H1 (cell line): Measurements from ENCODE around the gene PPP1CB. TPM values are rescaled to one million over a fixed set of nuclear protein-coding genes. Genes with fewer than 3 reads are reported as not detected.

ENCODE experiments used
- CTCF ChIA-PET: fragments of 300-600 bp; sonication (Branson Sonifier 250); formaldehyde crosslinking; loops from one replicate; lab custom pipeline; 2021; ENCODE audit not compliant: partially characterized antibody; lab: Charles Lee
- POLR2A ChIA-PET: fragments of 300-600 bp; sonication (Branson Sonifier 250); formaldehyde crosslinking; loops from one replicate; lab custom pipeline; 2021; ENCODE audit warnings: inconsistent platforms; ENCODE audit not compliant: partially characterized antibody; lab: Charles Lee
- DNase-seq, 2 experiments: peaks; one replicate each; pipeline versions ENCODE4 v3.0.0 to v3.0.0-alpha.2; 2010 to 2022; ENCODE audit warnings: low spot score in 2 of 2, low read depth in 1 of 2, mixed read lengths in 1 of 2
- FAIRE-seq: peaks from 2 replicates; lab custom pipeline; 2011; peaks lifted over from hg19 to GRCh38; lab: Jason Lieb, UNC
- H2AFZ ChIP-seq: 2 replicates; pipeline ENCODE4 v1.8.1; 2012; ENCODE audit warnings: low read length, inconsistent platforms
- H2AK5ac ChIP-seq: 2 replicates; pipeline ENCODE4 v1.6.1; 2013; ENCODE audit warnings: low read depth, low read length
- H2BK120ac ChIP-seq: replicated peaks from 2 replicates; pipeline ENCODE3; 2013; ENCODE audit warnings: low read depth, low read length, inconsistent platforms
- H2BK12ac ChIP-seq: 2 replicates; pipeline ENCODE4 v1.6.1; 2013; ENCODE audit warnings: low read depth, low read length
- H2BK15ac ChIP-seq: 2 replicates; pipeline ENCODE4 v1.6.1; 2013; ENCODE audit warnings: low read length
- H2BK20ac ChIP-seq: 2 replicates; pipeline ENCODE4 v1.6.1; 2013; ENCODE audit warnings: low read length
- H2BK5ac ChIP-seq: 2 replicates; pipeline ENCODE4 v1.6.1; 2013; ENCODE audit warnings: low read depth, low read length
- H3K14ac ChIP-seq: 2 replicates; pipeline ENCODE4 v1.6.1; 2013; ENCODE audit warnings: inconsistent platforms; ENCODE audit not compliant: insufficient read length
- H3K18ac ChIP-seq: 2 replicates; pipeline ENCODE4 v1.6.1; 2013; ENCODE audit warnings: low read length; ENCODE audit errors: extremely low read depth
- H3K23ac ChIP-seq: 2 replicates; pipeline ENCODE4 v1.6.1; 2013; ENCODE audit warnings: inconsistent platforms; ENCODE audit not compliant: insufficient read length
- H3K23me2 ChIP-seq: 2 replicates; pipeline ENCODE4 v1.6.1; 2013; ENCODE audit warnings: low read depth, low read length
- H3K27ac ChIP-seq: 2 replicates; pipeline ENCODE4 v1.6.1; 2011; ENCODE audit warnings: low read depth, low read length, inconsistent platforms
- H3K27me3 ChIP-seq, 4 experiments: replicated peaks in 1 of 4; 1 replicate in 1 of 4; 2 replicates in 3 of 4; pipeline versions ENCODE4 v1.6.1 to v1.8.1; 2011 to 2013; ENCODE audit warnings: low read length in 3 of 4, mild to moderate bottlenecking in 3 of 4, inconsistent platforms in 2 of 4, mixed read lengths in 2 of 4, moderate library complexity in 1 of 4; ENCODE audit not compliant: control insufficient read depth in 3 of 4, insufficient read depth in 3 of 4; ENCODE audit errors: extremely low read depth in 1 of 4
- H3K36me3 ChIP-seq, 4 experiments: 2 replicates each; pipeline versions ENCODE4 v1.6.1 to v1.8.1; 2011 to 2013; ENCODE audit warnings: mild to moderate bottlenecking in 4 of 4, low read length in 3 of 4, moderate library complexity in 2 of 4, control low read depth in 1 of 4, inconsistent platforms in 1 of 4; ENCODE audit not compliant: insufficient read depth in 4 of 4, control insufficient read depth in 2 of 4
- H3K4ac ChIP-seq: replicated peaks from 2 replicates; pipeline ENCODE3; 2013; ENCODE audit warnings: low read length, low read depth, mixed read lengths, inconsistent platforms; ENCODE audit not compliant: insufficient read length
- H3K4me1 ChIP-seq, 4 experiments: replicated peaks in 1 of 4; 1 replicate in 1 of 4; 2 replicates in 3 of 4; pipeline versions ENCODE4 v1.6.1 to v1.8.1; 2011 to 2013; ENCODE audit warnings: low read length in 3 of 4, inconsistent platforms in 2 of 4, mixed read lengths in 1 of 4; ENCODE audit not compliant: insufficient read depth in 4 of 4, control insufficient read depth in 3 of 4
- H3K4me2 ChIP-seq, 2 experiments: 2 replicates each; pipeline versions ENCODE4 v1.6.1 to v1.8.1; 2011 to 2013; ENCODE audit warnings: low read depth in 2 of 2, low read length in 2 of 2, control low read depth in 1 of 2, inconsistent platforms in 1 of 2, mild to moderate bottlenecking in 1 of 2; ENCODE audit not compliant: insufficient read depth in 1 of 2
- H3K4me3 ChIP-seq, 4 experiments: fragments of 200-600, 300-600 bp in 1 of 4; sonication (generic), shearing (Covaris generic), sonication (Bioruptor Twin) in 1 of 4; 2 replicates each; pipeline versions ENCODE4 v1.5.1 to v1.8.1; 2011 to 2016; ENCODE audit warnings: low read length in 4 of 4, low read depth in 3 of 4, control low read depth in 2 of 4, inconsistent platforms in 2 of 4, mild to moderate bottlenecking in 2 of 4, mixed read lengths in 1 of 4, moderate library complexity in 1 of 4; ENCODE audit not compliant: insufficient read depth in 2 of 4; ENCODE audit errors: extremely low read depth in 1 of 4
- H3K56ac ChIP-seq: replicated peaks from 2 replicates; pipeline ENCODE3; 2013; ENCODE audit warnings: low read depth, mild to moderate bottlenecking, mixed read lengths, low read length, inconsistent platforms; ENCODE audit not compliant: insufficient read length
- H3K79me1 ChIP-seq: 2 replicates; pipeline ENCODE4 v1.6.1; 2013; ENCODE audit warnings: low read depth, low read length, control low read depth
- H3K79me2 ChIP-seq, 2 experiments: 2 replicates each; pipeline versions ENCODE4 v1.6.1 to v1.8.1; 2012 to 2013; ENCODE audit warnings: low read length in 2 of 2, mild to moderate bottlenecking in 2 of 2, inconsistent platforms in 1 of 2; ENCODE audit not compliant: insufficient read depth in 2 of 2, control insufficient read depth in 1 of 2
- H3K9ac ChIP-seq, 4 experiments: replicated peaks in 1 of 4; 1 replicate in 1 of 4; 2 replicates in 3 of 4; pipeline versions ENCODE4 v1.6.1 to v1.8.1; 2011 to 2013; ENCODE audit warnings: low read depth in 3 of 4, low read length in 3 of 4, control low read depth in 2 of 4, mild to moderate bottlenecking in 2 of 4, moderate library complexity in 2 of 4, inconsistent platforms in 1 of 4; ENCODE audit errors: extremely low read depth in 1 of 4
- H3K9me3 ChIP-seq, 2 experiments: 2 replicates each; pipeline versions ENCODE4 v1.6.1 to v1.8.1; 2012 to 2013; ENCODE audit warnings: mild to moderate bottlenecking in 2 of 2, moderate library complexity in 2 of 2, control low read depth in 1 of 2, inconsistent platforms in 1 of 2, low read depth in 1 of 2, low read length in 1 of 2, mixed read lengths in 1 of 2; ENCODE audit not compliant: insufficient read depth in 2 of 2
- H4K20me1 ChIP-seq, 2 experiments: replicated peaks in 1 of 2; 2 replicates each; pipeline versions ENCODE3 to v1.8.1; 2011 to 2013; ENCODE audit warnings: inconsistent platforms in 2 of 2, low read length in 2 of 2, mild to moderate bottlenecking in 1 of 2; ENCODE audit not compliant: insufficient read depth in 2 of 2, control insufficient read depth in 1 of 2
- H4K5ac ChIP-seq: 2 replicates; pipeline ENCODE4 v1.6.1; 2013; ENCODE audit warnings: low read length, low read depth, mixed read lengths, inconsistent platforms; ENCODE audit not compliant: insufficient read length
- H4K8ac ChIP-seq: 2 replicates; pipeline ENCODE4 v1.8.0; 2013; ENCODE audit warnings: mild to moderate bottlenecking, moderate library complexity, low read length, inconsistent platforms; ENCODE audit not compliant: insufficient read depth; ENCODE audit errors: extremely low read depth
- H4K91ac ChIP-seq: replicated peaks from 2 replicates; pipeline ENCODE3; 2013; ENCODE audit warnings: low read length, mixed read lengths, inconsistent platforms; ENCODE audit not compliant: insufficient read length
- ASH2L ChIP-seq: fragments of 200-600, 300-600 bp; sonication (generic); IDR thresholded peaks from one replicate; pipeline ENCODE4 v1.7.1; 2017; ENCODE audit warnings: low read length
- BACH1 ChIP-seq: IDR thresholded peaks from 2 replicates; pipeline ENCODE4 v1.6.1; 2012; ENCODE audit warnings: low read length, improper control_type of control experiment
- BRCA1 ChIP-seq: IDR thresholded peaks from 2 replicates; pipeline ENCODE4 v1.6.1; 2012; ENCODE audit warnings: low read depth, low read length, improper control_type of control experiment
- EP300 ChIP-seq, 2 experiments: IDR thresholded peaks; 1 replicate in 1 of 2; 2 replicates in 1 of 2; pipeline ENCODE4 v1.6.1; 2011 to 2012; ENCODE audit warnings: low read depth in 2 of 2, low read length in 2 of 2, mild to moderate bottlenecking in 2 of 2, borderline replicate concordance in 1 of 2, inconsistent platforms in 1 of 2, moderate library complexity in 1 of 2
- FOSL1 ChIP-seq: IDR thresholded peaks from 2 replicates; pipeline ENCODE4 v1.6.1; 2011; ENCODE audit warnings: mild to moderate bottlenecking, low read depth, low read length, moderate library complexity; ENCODE audit not compliant: insufficient read depth
- GABPA ChIP-seq: IDR thresholded peaks from 2 replicates; pipeline ENCODE4 v1.6.1; 2011; ENCODE audit warnings: mild to moderate bottlenecking, low read length, moderate library complexity, borderline replicate concordance; ENCODE audit not compliant: insufficient read depth
- KDM4A ChIP-seq: IDR thresholded peaks from one replicate; pipeline ENCODE4 v1.7.1; 2012; ENCODE audit warnings: low read depth, mild to moderate bottlenecking, moderate library complexity, low read length, inconsistent platforms; ENCODE audit not compliant: severe bottlenecking
- MAX ChIP-seq: IDR thresholded peaks from 2 replicates; pipeline ENCODE4 v1.6.1; 2012; ENCODE audit warnings: inconsistent platforms
- PHF8 ChIP-seq: fragments of 200-600 bp; sonication (generic); conservative IDR thresholded peaks from 2 replicates; pipeline ENCODE4 v1.7.1; 2012; ENCODE audit warnings: low read depth, mild to moderate bottlenecking, inconsistent platforms, low read length, moderate library complexity
- RFX5 ChIP-seq: IDR thresholded peaks from 2 replicates; pipeline ENCODE4 v1.6.1; 2011; ENCODE audit warnings: low read depth, low read length, improper control_type of control experiment, borderline replicate concordance
- TAF1 ChIP-seq: IDR thresholded peaks from 2 replicates; pipeline ENCODE4 v1.6.1; 2011; ENCODE audit warnings: mild to moderate bottlenecking, low read depth, low read length
- polyA plus RNA-seq, 7 experiments: library from polyadenylated mRNA; depleted of rRNA in 3 of 7; stranded (reverse) in 5 of 7; unstranded in 2 of 7; fragments of >200 nt in 5 of 7; fragments of 200-250 nt in 2 of 7; gene quantifications; 1 replicate in 5 of 7; 2 replicates in 1 of 7; 4 replicates in 1 of 7; pipeline versions ENCODE4 v1.2.1 to v1.2.3, GENCODE V29; 2011 to 2013; ENCODE audit warnings: missing spikeins in 2 of 7, mixed read lengths in 2 of 7
- total RNA-seq: library from RNA; stranded (reverse); fragmentation: NEBNext Ultra II Directional; extraction: Animal tissue kit (Norgen Biotek cat#: 25700); gene quantifications from 2 replicates; pipeline ENCODE4 v1.2.1, GENCODE V29; 2021
- TF ChIP-seq, protein P1 (sequence below), 3 experiments: IDR thresholded peaks; 1 replicate in 2 of 3; 2 replicates in 1 of 3; pipeline versions ENCODE4 v1.5.1 to v1.6.1; 2011; ENCODE audit warnings: low read length in 3 of 3, mild to moderate bottlenecking in 3 of 3, inconsistent platforms in 2 of 3, low read depth in 1 of 3, moderate library complexity in 1 of 3; ENCODE audit not compliant: insufficient read depth in 1 of 3; ENCODE audit errors: control extremely low read depth in 1 of 3

The PPP1CB gene
- total and polyA plus RNA-seq, 2 of the 8 experiments (the other 6 are each of a cell fraction or from before 2014, with no cell fraction given) = 30.7 to 158 TPM

- no peak overlapping the region for H2AK5ac ChIP-seq
- no peak overlapping the region for H2BK20ac ChIP-seq
- H3K79me1 ChIP-seq = no peaks in the 10 kb centered on the region
- H4K8ac ChIP-seq = no peak overlapping the region
- H3K27ac ChIP-seq = no peak overlapping the region
- no peaks in the 10 kb centered on the region for H3K9me3 ChIP-seq
- H3K23ac ChIP-seq = no peak overlapping the region
- H2BK120ac ChIP-seq = no peak overlapping the region
- H3K4me3 ChIP-seq = no peak overlapping the region
- H3K27me3 ChIP-seq = no peaks in the 10 kb centered on the region
- H2BK15ac ChIP-seq = no peak overlapping the region
- H2BK12ac ChIP-seq = no peak overlapping the region
- DNase-seq (no peak), FAIRE-seq (no peak)
- no peaks in the 10 kb centered on the region for H3K79me2 ChIP-seq
- no peaks in the 10 kb centered on the region for H3K23me2 ChIP-seq
- no peaks in the 10 kb centered on the region for H3K4me1 ChIP-seq
- H3K14ac ChIP-seq = no peak overlapping the region
- no peaks in the 10 kb centered on the region for H3K36me3 ChIP-seq
- no peak overlapping the region for H3K9ac ChIP-seq
- H4K5ac ChIP-seq = no peak overlapping the region
- POLR2A ChIA-PET = interaction anchor here (1.5 kb wide), 1 partner anchor 22 kb away, joined by 3 read pairs; the partner anchor contains the start of gene PPP1CB
- CTCF ChIA-PET = interaction anchor here (0.6 to 1.7 kb wide), 2 partner anchors 106 to 117 kb away, joined by 3 to 4 read pairs; no protein-coding TSS in a partner anchor
- H2AFZ ChIP-seq = no peak overlapping the region
- H4K91ac ChIP-seq = no peak overlapping the region
- peaks cover 0 to 1% of the 10 kb centered on the region in 2 experiments for H4K20me1 ChIP-seq
- no peak overlapping the region for H3K4me2 ChIP-seq
- no peak overlapping the region for H3K18ac ChIP-seq
- no peak overlapping the region for H3K56ac ChIP-seq
- no peak overlapping the region for H3K4ac ChIP-seq
- H2BK5ac ChIP-seq = no peak overlapping the region
- TF ChIP-seq FOSL1 (no peak), KDM4A (no peak), BRCA1 (no peak), GABPA (no peak), ASH2L (no peak), BACH1 (no peak), RFX5 (no peak), EP300 (IDR thresholded peaks at IDR 0.05; ENCODE audit: borderline replicate concordance in 1 of 2, low read depth in 2 of 2, low read length in 2 of 2) (no peak), PHF8 (no peak), MAX (no peak), TAF1 (no peak)
- TF ChIP-seq, protein P1, sequence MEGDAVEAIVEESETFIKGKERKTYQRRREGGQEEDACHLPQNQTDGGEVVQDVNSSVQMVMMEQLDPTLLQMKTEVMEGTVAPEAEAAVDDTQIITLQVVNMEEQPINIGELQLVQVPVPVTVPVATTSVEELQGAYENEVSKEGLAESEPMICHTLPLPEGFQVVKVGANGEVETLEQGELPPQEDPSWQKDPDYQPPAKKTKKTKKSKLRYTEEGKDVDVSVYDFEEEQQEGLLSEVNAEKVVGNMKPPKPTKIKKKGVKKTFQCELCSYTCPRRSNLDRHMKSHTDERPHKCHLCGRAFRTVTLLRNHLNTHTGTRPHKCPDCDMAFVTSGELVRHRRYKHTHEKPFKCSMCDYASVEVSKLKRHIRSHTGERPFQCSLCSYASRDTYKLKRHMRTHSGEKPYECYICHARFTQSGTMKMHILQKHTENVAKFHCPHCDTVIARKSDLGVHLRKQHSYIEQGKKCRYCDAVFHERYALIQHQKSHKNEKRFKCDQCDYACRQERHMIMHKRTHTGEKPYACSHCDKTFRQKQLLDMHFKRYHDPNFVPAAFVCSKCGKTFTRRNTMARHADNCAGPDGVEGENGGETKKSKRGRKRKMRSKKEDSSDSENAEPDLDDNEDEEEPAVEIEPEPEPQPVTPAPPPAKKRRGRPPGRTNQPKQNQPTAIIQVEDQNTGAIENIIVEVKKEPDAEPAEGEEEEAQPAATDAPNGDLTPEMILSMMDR (IDR thresholded peaks at IDR 0.05; ENCODE audit: control extremely low read depth in 1 of 3, insufficient read depth in 1 of 3, low read depth in 1 of 3, low read length in 3 of 3) = no peak
These were observed 21.9 kb upstream of the PPP1CB start for GRCh38 chr2:28729698-28730097.
